Measurements from ENCODE around the gene MAMDC2.
"Not testable (repeated sequence)": the region's sequence is repeated elsewhere in the genome, so short reads cannot be mapped to it uniquely, and the experiment has no call there.

The MAMDC2 gene

GRCh38 chr9:70035691-70036090, 8.0 kb upstream of the MAMDC2 start:
- DNase-seq (ENCODE audit: extremely low read depth in 1 of 2, low read depth in 1 of 2), result no peak

- DNase-seq (ENCODE audit: extremely low read depth in 1 of 2, low read depth in 1 of 2), result no peak
Measured at GRCh38 chr9:70036641-70037040, 7.0 kb upstream of the MAMDC2 start.

GRCh38 chr9:70038171-70038621, 5.5 kb upstream of the MAMDC2 start:
- not testable (repeated sequence) for DNase-seq (ENCODE audit: extremely low read depth in 1 of 2, low read depth in 1 of 2)

GRCh38 chr9:70040376-70040903, 3.2 kb upstream of the MAMDC2 start:
- no peak for DNase-seq (ENCODE audit: extremely low read depth in 1 of 2, low read depth in 1 of 2)

- no peak for DNase-seq (ENCODE audit: extremely low read depth in 1 of 2, low read depth in 1 of 2)
Measured at GRCh38 chr9:70042461-70043215, 1.0 kb upstream of the MAMDC2 start.

GRCh38 chr9:70043285-70043684, 363 bp upstream of the MAMDC2 start:
- DNase-seq (ENCODE audit: extremely low read depth in 1 of 2, low read depth in 1 of 2), result no peak

GRCh38 chr9:70044490-70045307, 1.1 kb downstream of the MAMDC2 start:
- DNase-seq (ENCODE audit: extremely low read depth in 1 of 2, low read depth in 1 of 2), result no peak

- DNase-seq (ENCODE audit: extremely low read depth in 1 of 2, low read depth in 1 of 2), result no peak
Measured at GRCh38 chr9:70045452-70045851, 1.8 kb downstream of the MAMDC2 start.

- DNase-seq (ENCODE audit: extremely low read depth in 1 of 2, low read depth in 1 of 2), result no peak
Measured at GRCh38 chr9:70046274-70047070, 2.8 kb downstream of the MAMDC2 start.

- DNase-seq (ENCODE audit: extremely low read depth in 1 of 2, low read depth in 1 of 2), result no peak
Measured at GRCh38 chr9:70049236-70049635, 5.6 kb downstream of the MAMDC2 start.

GRCh38 chr9:70049672-70050271, 6.1 kb downstream of the MAMDC2 start:
- no peak for DNase-seq (ENCODE audit: extremely low read depth in 1 of 2, low read depth in 1 of 2)

GRCh38 chr9:70052768-70053167, 9.1 kb downstream of the MAMDC2 start:
- no peak for DNase-seq (ENCODE audit: extremely low read depth in 1 of 2, low read depth in 1 of 2)

GRCh38 chr9:70053864-70054263, 10.2 kb downstream of the MAMDC2 start:
- no peak for DNase-seq (ENCODE audit: extremely low read depth in 1 of 2, low read depth in 1 of 2)

- DNase-seq (ENCODE audit: extremely low read depth in 1 of 2, low read depth in 1 of 2), result no peak
Measured at GRCh38 chr9:70054521-70054920, 10.9 kb downstream of the MAMDC2 start.

GRCh38 chr9:70055406-70056210, 12.0 kb downstream of the MAMDC2 start:
- no peak for DNase-seq (ENCODE audit: extremely low read depth in 1 of 2, low read depth in 1 of 2)

- no peak for DNase-seq (ENCODE audit: extremely low read depth in 1 of 2, low read depth in 1 of 2)
Measured at GRCh38 chr9:70056211-70056944, 12.7 kb downstream of the MAMDC2 start.

GRCh38 chr9:70058569-70059116, 15.0 kb downstream of the MAMDC2 start:
- no peak for DNase-seq (ENCODE audit: extremely low read depth in 1 of 2, low read depth in 1 of 2)

- DNase-seq (ENCODE audit: extremely low read depth in 1 of 2, low read depth in 1 of 2), result no peak
Measured at GRCh38 chr9:70060148-70060882, 16.7 kb downstream of the MAMDC2 start.

All from stimulated activated CD8-positive, alpha-beta memory T cell treated with anti-CD3 and anti-CD28 coated beads, Interleukin-7, amount 100 ng/mL, for 48 hours (primary cell).